Smooth muscle cell (in vitro differentiated cells): ENCODE data around the gene MLH3. TPM values are rescaled to one million over a fixed set of nuclear protein-coding genes. Genes with fewer than 3 reads are reported as not detected.
"Not testable (repeated sequence)": the region's sequence is repeated elsewhere in the genome, so short reads cannot be mapped to it uniquely, and the experiment has no call there.

ENCODE experiments used
- DNase-seq: peaks from one replicate; lab custom pipeline; 2025; ENCODE audit not compliant: unreplicated experiment; lab: John Stamatoyannopoulos, UW
- H2AFZ ChIP-seq: fragments of 200-600 bp; sonication (generic); 2 replicates; pipeline ENCODE4 v1.6.0; 2016; ENCODE audit warnings: antibody characterized with exemption, low read depth, mild to moderate bottlenecking
- H3F3A ChIP-seq: fragments of 200-600 bp; sonication (generic); 2 replicates; pipeline ENCODE4 v1.6.0; 2017; ENCODE audit warnings: antibody characterized with exemption, low read depth
- H3K27ac ChIP-seq: fragments of 200-600 bp; sonication (generic); 2 replicates; pipeline ENCODE4 v1.5.1; 2016; ENCODE audit warnings: low read depth, mild to moderate bottlenecking
- H3K27me3 ChIP-seq: fragments of 200-600 bp; sonication (generic); 2 replicates; pipeline ENCODE4 v1.6.1; 2016; ENCODE audit warnings: low read depth, mild to moderate bottlenecking
- H3K36me3 ChIP-seq: fragments of 200-600 bp; sonication (generic); 2 replicates; pipeline ENCODE4 v1.5.1; 2016; ENCODE audit warnings: low read depth
- H3K4me1 ChIP-seq: fragments of 200-600 bp; sonication (generic); 2 replicates; pipeline ENCODE4 v1.5.1; 2016; ENCODE audit warnings: low read depth
- H3K4me2 ChIP-seq: fragments of 200-600 bp; sonication (generic); 2 replicates; pipeline ENCODE4 v1.6.0; 2016; ENCODE audit warnings: mild to moderate bottlenecking
- H3K4me3 ChIP-seq: fragments of 200-600 bp; sonication (generic); 2 replicates; pipeline ENCODE4 v1.5.1; 2016; ENCODE audit warnings: mild to moderate bottlenecking
- H3K79me2 ChIP-seq: fragments of 200-600 bp; sonication (generic); 2 replicates; pipeline ENCODE4 v1.6.0; 2016; ENCODE audit warnings: low read depth, mild to moderate bottlenecking
- H3K9ac ChIP-seq: fragments of 200-600 bp; sonication (generic); 2 replicates; pipeline ENCODE4 v1.6.0; 2016; ENCODE audit warnings: low read depth
- H3K9me3 ChIP-seq: fragments of 200-600 bp; sonication (generic); replicated peaks from 2 replicates; pipeline ENCODE4 v1.5.1; 2016; ENCODE audit warnings: low read depth
- H4K20me1 ChIP-seq: fragments of 200-600 bp; sonication (generic); 2 replicates; pipeline ENCODE4 v1.6.0; 2016; ENCODE audit warnings: low read depth
- WGBS: methylation state at CpG from one replicate; pipeline ENCODE4 v1.1.7; 2016; ENCODE audit warnings: low lambda C conversion rate; 5-methylcytosine and 5-hydroxymethylcytosine counted together
- polyA plus RNA-seq: library from polyadenylated mRNA; unstranded; fragments of >200 nt; fragmentation: Nextera tagmentation; extraction: Ambion mirVana; gene quantifications from 2 replicates; pipeline ENCODE4 v1.2.1, GENCODE V29; 2016
- total RNA-seq: library from RNA; depleted of rRNA; stranded (reverse); fragments of >200 nt; gene quantifications from 2 replicates; pipeline ENCODE4 v1.2.3, GENCODE V29; 2014
- TF ChIP-seq, protein P1 (sequence below): fragments of 200-600 bp; sonication (generic); IDR thresholded peaks from 2 replicates; pipeline ENCODE4 v1.5.1; 2017; ENCODE audit warnings: borderline replicate concordance, mild to moderate bottlenecking, antibody characterized with exemption; ENCODE audit not compliant: insufficient read depth, poor library complexity, severe bottlenecking

MLH3 gene
- total and polyA plus RNA-seq, 2 experiments from 2014 or later = 9.6 to 18.9 TPM

DNA sequence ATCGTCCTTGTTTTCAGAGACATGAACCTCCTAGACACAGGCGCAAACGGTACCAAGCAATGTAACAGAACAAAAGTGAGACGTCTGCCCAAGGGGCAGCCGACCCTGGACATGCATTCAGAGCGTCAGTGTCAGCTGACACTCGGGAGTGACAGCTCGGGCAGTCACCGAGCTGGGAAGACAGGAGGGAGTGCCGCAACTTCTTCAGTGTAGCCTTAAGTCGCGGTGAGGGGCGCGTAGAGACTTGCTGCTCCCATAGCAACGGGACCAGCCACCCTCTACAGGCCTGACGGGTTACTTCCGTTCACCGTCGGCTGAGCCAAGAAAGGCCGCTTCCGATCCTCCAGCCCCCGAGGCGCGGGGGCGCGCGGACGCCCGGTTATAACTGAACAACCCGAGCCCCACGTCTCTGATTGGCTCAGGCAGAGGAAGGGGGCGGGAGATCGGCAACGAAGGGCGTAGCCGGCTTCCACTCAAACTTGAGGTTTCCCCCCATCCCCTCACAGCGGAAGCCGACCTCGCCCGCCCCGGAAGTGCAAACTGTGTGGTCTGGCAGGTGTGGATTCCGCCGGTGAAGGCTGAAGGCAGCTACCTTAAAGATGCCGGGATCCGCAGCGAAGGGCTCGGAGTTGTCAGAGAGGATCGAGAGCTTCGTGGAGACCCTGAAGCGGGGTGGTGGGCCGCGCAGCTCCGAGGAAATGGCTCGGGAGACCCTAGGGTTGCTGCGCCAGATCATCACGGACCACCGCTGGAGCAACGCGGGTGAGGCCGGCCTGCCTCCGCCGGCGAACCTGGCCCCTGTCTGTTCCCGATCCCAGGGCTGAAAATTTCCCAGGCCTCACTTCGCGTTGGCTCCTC lies 48.6 kb downstream of the MLH3 start, which contains the start of gene EIF2B2:
Gene EIF2B2, plus strand, starts transcription at position 530 of the 858 bp plus-strand sequence. Its CDS starts 70 bp downstream, at position 600.
- Histone ChIP-seq H3K9me3 (no peaks in the 10 kb centered on the region), H3K9ac (peak within 1 kb of the TSS; percentile 86), H2AFZ (peak within 1 kb of the TSS; percentile 97), H4K20me1 (no peaks in the 10 kb centered on the region), H3K4me3 (peak within 1 kb of the TSS; percentile 60), H3K27me3 (no peaks in the 10 kb centered on the region), H3K36me3 (no peaks in the 10 kb centered on the region), H3K27ac (peak within 1 kb of the TSS; percentile 94), H3K79me2 (peaks cover 15% of the 10 kb centered on the region), H3F3A (no peaks in the 10 kb centered on the region), H3K4me1 (peaks cover 15% of the 10 kb centered on the region), H3K4me2 (peak within 1 kb of the TSS; percentile 91)
- 1% methylated on average over 63 of the region's 66 CpGs for WGBS
- TF ChIP-seq, protein P1, sequence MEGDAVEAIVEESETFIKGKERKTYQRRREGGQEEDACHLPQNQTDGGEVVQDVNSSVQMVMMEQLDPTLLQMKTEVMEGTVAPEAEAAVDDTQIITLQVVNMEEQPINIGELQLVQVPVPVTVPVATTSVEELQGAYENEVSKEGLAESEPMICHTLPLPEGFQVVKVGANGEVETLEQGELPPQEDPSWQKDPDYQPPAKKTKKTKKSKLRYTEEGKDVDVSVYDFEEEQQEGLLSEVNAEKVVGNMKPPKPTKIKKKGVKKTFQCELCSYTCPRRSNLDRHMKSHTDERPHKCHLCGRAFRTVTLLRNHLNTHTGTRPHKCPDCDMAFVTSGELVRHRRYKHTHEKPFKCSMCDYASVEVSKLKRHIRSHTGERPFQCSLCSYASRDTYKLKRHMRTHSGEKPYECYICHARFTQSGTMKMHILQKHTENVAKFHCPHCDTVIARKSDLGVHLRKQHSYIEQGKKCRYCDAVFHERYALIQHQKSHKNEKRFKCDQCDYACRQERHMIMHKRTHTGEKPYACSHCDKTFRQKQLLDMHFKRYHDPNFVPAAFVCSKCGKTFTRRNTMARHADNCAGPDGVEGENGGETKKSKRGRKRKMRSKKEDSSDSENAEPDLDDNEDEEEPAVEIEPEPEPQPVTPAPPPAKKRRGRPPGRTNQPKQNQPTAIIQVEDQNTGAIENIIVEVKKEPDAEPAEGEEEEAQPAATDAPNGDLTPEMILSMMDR = no peak
- peak; percentile 81 for DNase-seq

DNA sequence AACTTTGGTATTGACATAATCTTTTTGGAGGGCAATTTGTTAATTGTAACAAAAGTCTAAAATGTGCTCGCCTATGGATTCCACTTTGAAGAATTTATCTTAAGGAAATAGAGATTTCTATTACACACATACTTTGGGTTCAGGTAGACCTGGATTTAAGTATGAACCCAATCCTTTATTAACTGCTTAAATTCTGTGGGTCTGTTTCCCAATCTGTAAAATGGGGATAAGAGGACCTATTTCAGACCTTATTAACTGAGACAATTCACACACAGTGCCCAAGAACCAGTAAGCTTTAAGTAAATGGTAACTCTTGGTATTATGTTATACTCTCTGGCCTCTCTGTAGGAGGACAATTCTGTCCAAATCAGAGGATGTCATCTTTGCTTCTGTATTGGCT lies 49.4 kb downstream of the MLH3 start:
- H3K27ac ChIP-seq = peak overlapping the region; percentile 94
- no peaks in the 10 kb centered on the region for H3F3A ChIP-seq
- peak overlapping the region; percentile 60 for H3K4me3 ChIP-seq
- H3K4me2 ChIP-seq = peak overlapping the region; percentile 91
- peaks cover 15% of the 10 kb centered on the region for H3K4me1 ChIP-seq
- no peaks in the 10 kb centered on the region for H3K36me3 ChIP-seq
- 97% methylated on average over 1 of the region's 1 CpG for WGBS
- no peak for DNase-seq
- H2AFZ ChIP-seq = peak overlapping the region; percentile 97
- TF ChIP-seq, protein P1 = no peak
- no peaks in the 10 kb centered on the region for H4K20me1 ChIP-seq
- H3K27me3 ChIP-seq = no peaks in the 10 kb centered on the region
- H3K9ac ChIP-seq = peak overlapping the region; percentile 86
- H3K79me2 ChIP-seq = peaks cover 15% of the 10 kb centered on the region
- no peaks in the 10 kb centered on the region for H3K9me3 ChIP-seq

DNA sequence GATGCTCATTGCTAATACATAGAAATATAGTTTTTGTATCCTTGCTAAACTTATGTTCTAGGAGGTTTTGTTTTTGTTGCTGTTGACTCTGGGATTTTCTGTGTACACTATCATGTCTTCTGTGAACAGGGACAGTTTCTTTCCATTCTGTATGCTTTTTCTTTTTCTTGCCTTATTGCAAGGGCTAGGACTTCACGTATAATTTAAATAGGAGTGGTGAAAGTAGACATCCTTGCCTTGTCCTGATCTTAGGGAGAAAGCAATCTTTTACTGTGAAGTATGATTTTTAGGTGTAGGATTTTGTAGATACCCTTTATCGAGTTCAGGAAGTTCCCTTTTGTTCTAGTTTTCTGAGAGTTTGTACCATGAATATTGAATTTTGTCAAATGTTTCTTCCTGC lies 50.0 kb downstream of the MLH3 start:
- Histone ChIP-seq H3K9ac (no peak overlapping the region), H4K20me1 (no peaks in the 10 kb centered on the region), H3K36me3 (no peaks in the 10 kb centered on the region), H3K4me2 (no peak overlapping the region), H2AFZ (no peak overlapping the region), H3K4me3 (no peak overlapping the region), H3K27ac (no peak overlapping the region), H3F3A (no peaks in the 10 kb centered on the region), H3K9me3 (no peaks in the 10 kb centered on the region), H3K79me2 (peaks cover 15% of the 10 kb centered on the region), H3K4me1 (peaks cover 15% of the 10 kb centered on the region), H3K27me3 (no peaks in the 10 kb centered on the region)
- TF ChIP-seq, protein P1 = no peak
- 96% methylated on average over 2 of the region's 2 CpGs for WGBS
- no peak for DNase-seq

DNA sequence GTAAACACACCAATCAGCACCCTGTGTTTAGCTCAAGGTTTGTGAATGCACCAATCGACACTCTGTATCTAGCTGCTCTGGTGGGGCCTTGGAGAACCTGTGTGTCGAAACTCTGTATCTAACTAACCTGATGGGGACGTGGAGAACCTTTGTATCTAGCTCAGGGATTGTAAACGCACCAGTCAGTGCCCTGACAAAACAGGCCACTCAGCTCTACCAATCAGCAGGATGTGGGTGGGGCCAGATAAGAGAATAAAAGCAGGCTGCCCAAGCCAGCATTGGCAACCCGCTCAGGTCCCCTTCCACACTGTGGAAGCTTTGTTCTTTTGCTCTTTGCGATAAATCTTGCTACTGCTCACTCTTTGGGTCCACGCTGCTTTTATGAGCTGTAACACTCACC lies 55.5 kb downstream of the MLH3 start:
- H3K4me1 ChIP-seq, H3F3A ChIP-seq, H3K4me3 ChIP-seq, DNase-seq, H3K27me3 ChIP-seq, H3K4me2 ChIP-seq, H3K27ac ChIP-seq, H4K20me1 ChIP-seq, H3K9ac ChIP-seq, H3K79me2 ChIP-seq, H3K36me3 ChIP-seq, H3K9me3 ChIP-seq, H2AFZ ChIP-seq: not testable (repeated sequence)
- 88% methylated on average over 6 of the region's 7 CpGs for WGBS

DNA sequence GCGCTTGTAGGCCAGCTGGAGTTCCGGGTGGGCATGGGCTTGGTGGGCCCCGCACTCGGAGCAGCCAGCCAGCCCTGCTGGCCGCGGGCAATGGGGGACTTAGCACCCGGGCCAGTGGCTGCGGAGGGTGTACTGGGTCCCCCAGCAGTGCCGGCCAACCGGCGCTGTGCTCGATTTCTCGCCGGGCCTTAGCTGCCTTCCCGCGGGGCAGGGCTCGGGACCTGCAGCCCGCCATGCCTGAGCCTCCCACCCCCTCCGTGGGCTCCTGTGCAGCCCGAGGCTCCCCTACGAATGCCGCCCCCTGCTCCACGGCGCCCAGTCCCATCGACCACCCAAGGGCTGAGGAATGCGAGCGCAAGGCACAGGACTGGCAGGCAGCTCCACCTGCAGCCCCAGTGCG lies 57.1 kb downstream of the MLH3 start:
- not testable (repeated sequence) for H3K36me3 ChIP-seq, H3F3A ChIP-seq, DNase-seq, H3K79me2 ChIP-seq, H3K4me3 ChIP-seq, H3K4me2 ChIP-seq, H2AFZ ChIP-seq, H4K20me1 ChIP-seq, H3K9ac ChIP-seq, H3K4me1 ChIP-seq, H3K27ac ChIP-seq, H3K27me3 ChIP-seq, H3K9me3 ChIP-seq
- 98% methylated on average over 27 of the region's 28 CpGs for whole genome bisulfite sequencing
